Endometrial microvascular endothelial cells (primary cell): Measurements from ENCODE around the gene GTPBP2. TPM values are rescaled to one million over a fixed set of nuclear protein-coding genes. Genes with fewer than 3 reads are reported as not detected.
"Not testable (repeated sequence)": the region's sequence is repeated elsewhere in the genome, so short reads cannot be mapped to it uniquely, and the experiment has no call there.

ENCODE experiments used
- in situ Hi-C: cut with HindIII; loops from 2 replicates; pipeline ENCODE4 v1.10.0; 2017; ENCODE audit warnings: low sequenced_read_pairs, low pct_unique_long_range_greater_than_20kb; ENCODE audit errors: inconsistent ontology term
- total RNA-seq: library from RNA; depleted of rRNA; stranded (reverse); fragments of >200 nt; gene quantifications from one replicate; pipeline ENCODE4 v1.2.3, GENCODE V29; 2015; ENCODE audit errors: inconsistent ontology term

GTPBP2 gene
- total RNA-seq, 1 donor from 2014 or later: 62.5 TPM

- in situ Hi-C loops: no loop called here
Observed at GRCh38 chr6:43600595-43600994, 28.5 kb downstream of the GTPBP2 start.

DNA sequence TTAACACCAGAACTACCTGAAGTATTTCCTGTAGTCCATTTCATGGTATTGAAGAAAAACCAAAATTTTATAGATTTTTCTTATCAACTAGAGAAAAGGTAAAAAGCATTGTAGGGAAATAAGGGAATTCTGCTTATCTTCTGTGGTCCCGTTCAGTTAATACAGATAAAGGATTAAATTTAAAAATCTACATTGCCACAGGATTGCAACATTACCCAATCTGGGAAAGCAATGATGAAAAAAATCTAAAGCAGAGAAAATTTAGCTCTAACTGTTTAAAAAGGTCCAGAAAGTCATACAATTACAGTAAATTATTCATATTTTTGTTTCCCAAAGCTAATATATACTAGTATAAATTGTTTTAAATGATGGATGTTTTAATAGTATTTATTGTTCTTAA is 35.1 kb downstream of the GTPBP2 start:
- in situ Hi-C loops: no loop called here

- in situ Hi-C loops: not testable (repeated sequence)
Observed at GRCh38 chr6:43589564-43589963, 39.5 kb downstream of the GTPBP2 start.

GRCh38 chr6:43588194-43588593 is 40.9 kb downstream of the GTPBP2 start:
- in situ Hi-C loops: no loop called here

DNA sequence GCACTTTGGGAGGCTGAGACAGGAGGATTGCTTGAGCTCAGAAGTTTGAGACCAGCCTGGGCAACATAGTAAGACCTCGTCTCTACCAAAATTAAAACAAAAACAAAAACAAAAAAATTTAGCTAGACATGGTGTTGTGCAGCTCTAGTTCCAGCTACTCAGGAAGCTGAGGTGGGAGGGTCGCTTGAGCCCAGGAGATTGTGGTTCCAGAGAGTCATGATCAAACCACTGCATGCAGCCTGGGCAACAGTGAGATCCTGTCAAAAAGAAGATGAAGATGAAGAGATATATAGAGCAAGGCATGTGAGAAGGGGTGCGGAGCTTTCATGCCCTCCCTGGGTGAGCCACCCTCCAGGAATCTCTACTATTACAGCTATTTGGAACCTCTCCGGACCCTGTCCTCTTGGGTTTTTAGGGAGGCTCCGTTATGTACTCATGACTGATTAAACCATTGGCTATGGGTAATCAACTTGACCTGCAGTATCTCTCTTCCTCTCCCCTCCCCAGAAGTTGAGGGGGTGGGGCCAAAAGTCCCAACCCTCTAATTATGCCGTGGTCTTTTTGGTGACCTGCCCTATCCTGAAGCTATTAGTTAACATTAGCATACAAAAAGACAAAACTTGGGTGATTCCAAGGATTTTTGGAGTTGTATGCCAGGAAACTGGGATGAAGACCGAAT is 44.0 kb downstream of the GTPBP2 start:
- in situ Hi-C loops: no loop called here

- in situ Hi-C loops: no loop called here
Observed at GRCh38 chr6:43582911-43583310, 46.2 kb downstream of the GTPBP2 start.

GRCh38 chr6:43579171-43579570 is 49.9 kb downstream of the GTPBP2 start:
- in situ Hi-C loops: no loop called here

DNA sequence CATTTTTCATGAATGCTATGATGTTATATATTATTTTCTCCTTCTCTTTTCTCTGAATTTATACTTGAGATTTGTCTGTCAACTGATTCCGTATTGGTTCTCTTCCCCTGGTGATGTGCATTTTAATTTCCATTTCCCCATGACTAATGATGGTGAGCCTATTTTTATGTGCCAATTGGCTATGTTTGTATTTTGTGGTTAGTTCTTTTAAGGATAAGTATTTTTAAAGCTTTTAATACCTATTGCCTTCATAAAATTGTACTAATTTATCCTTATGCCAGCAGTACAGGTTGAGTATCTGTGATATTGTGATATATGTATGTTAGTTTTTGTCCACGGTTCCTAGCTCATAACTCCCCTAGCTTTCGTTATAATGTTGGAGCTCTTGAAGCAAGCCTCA is 50.3 kb downstream of the GTPBP2 start:
- in situ Hi-C loops: no loop called here

- in situ Hi-C loops: no loop called here
Observed at GRCh38 chr6:43575772-43576551, 53.1 kb downstream of the GTPBP2 start, which contains the start of the genes POLH and XPO5. Gene POLH (plus strand): TSS chr6:43576185. CDS start chr6:43582320, 6,135 bp downstream. Gene XPO5 (minus strand): TSS chr6:43576038. CDS start chr6:43575864, 174 bp downstream.

GRCh38 chr6:43575105-43575771 is 53.8 kb downstream of the GTPBP2 start:
- in situ Hi-C loops: no loop called here

- in situ Hi-C loops: no loop called here
Observed at GRCh38 chr6:43572015-43572414, 57.0 kb downstream of the GTPBP2 start.

- in situ Hi-C loops: no loop called here
Observed at GRCh38 chr6:43570876-43571441, 58.1 kb downstream of the GTPBP2 start.

Other genes with a start within 250 kb of the GTPBP2 start
- gene ABCC10, start 201.7 kb downstream of the GTPBP2 start, total RNA-seq: 14.8 TPM
- not detected for gene DLK2, start 173.7 kb downstream of the GTPBP2 start, total RNA-seq
- gene TJAP1, start 151.7 kb downstream of the GTPBP2 start, total RNA-seq: 18.9 TPM
- gene LRRC73, start 118.9 kb downstream of the GTPBP2 start, total RNA-seq: not detected
- 102 TPM for gene YIPF3, start 112.3 kb downstream of the GTPBP2 start, total RNA-seq
- gene POLR1C, start 112.2 kb downstream of the GTPBP2 start, total RNA-seq: 43.9 TPM
- gene XPO5, start 53.2 kb downstream of the GTPBP2 start, total RNA-seq: 37.4 TPM
- 25.6 TPM for gene POLH, start 53.1 kb downstream of the GTPBP2 start, total RNA-seq
- gene MAD2L1BP, start 6.6 kb upstream of the GTPBP2 start, total RNA-seq: 43.9 TPM
- not detected for gene RSPH9, start 15.8 kb upstream of the GTPBP2 start, total RNA-seq
- gene MRPS18A, start 58.5 kb upstream of the GTPBP2 start, total RNA-seq: 32.7 TPM
- gene VEGFA, start 140.9 kb upstream of the GTPBP2 start, total RNA-seq: 12.4 TPM